ENCODE results near the gene SLC25A34.
A peak's percentile ranks its signal among the peaks of the same experiment; 100 is the strongest.
"Not testable (repeated sequence)": the region's sequence is repeated elsewhere in the genome, so short reads cannot be mapped to it uniquely, and the experiment has no call there.

SLC25A34 gene

GRCh38 chr1:15699321-15699720, 36.7 kb upstream of the SLC25A34 start:
- Histone ChIP-seq H3K4me1 (ENCODE audit: control insufficient read depth, insufficient read depth, low read depth, low read length) (peaks cover 11% of the 10 kb centered on the region), H3K36me3 (ENCODE audit: control insufficient read depth in 1 of 2, insufficient read depth in 2 of 2, low read depth in 1 of 2, low read length in 2 of 2) (peaks cover 5 to 23% of the 10 kb centered on the region in 2 experiments), H3K79me1 (replicated peaks; ENCODE audit: low read length, poor library complexity, severe bottlenecking) (peaks cover 35% of the 10 kb centered on the region)
- not testable (repeated sequence) for H3K4ac ChIP-seq (ENCODE audit: low read depth in 1 of 2, low read length in 2 of 2); H2BK120ac ChIP-seq (ENCODE audit: low read depth, low read length); H4K91ac ChIP-seq (ENCODE audit: low read length); H3K4me2 ChIP-seq (ENCODE audit: low read length, poor library complexity, severe bottlenecking); H3K9ac ChIP-seq (ENCODE audit: low read length); H2AFZ ChIP-seq (ENCODE audit: low read depth, low read length); H3K9me3 ChIP-seq (ENCODE audit: control insufficient read depth, low read length); H4K8ac ChIP-seq (ENCODE audit: low read length); H3K27ac ChIP-seq (ENCODE audit: low read length, poor library complexity, severe bottlenecking); H3K18ac ChIP-seq (ENCODE audit: low read depth in 1 of 2, low read length in 2 of 2); H3K4me3 ChIP-seq (ENCODE audit: insufficient read depth in 1 of 2, low read depth in 1 of 2, low read length in 2 of 2); H3K27me3 ChIP-seq (ENCODE audit: control insufficient read depth in 1 of 2, insufficient read depth in 1 of 2, low read length in 2 of 2); DNase-seq; H2AK5ac ChIP-seq (ENCODE audit: low read length, severe bottlenecking); H3K23ac ChIP-seq (ENCODE audit: low read length in 2 of 2); H2BK15ac ChIP-seq (ENCODE audit: low read depth, poor library complexity, severe bottlenecking); H3K14ac ChIP-seq (ENCODE audit: low read length in 2 of 2); H2BK12ac ChIP-seq (ENCODE audit: low read length in 2 of 2); H2BK5ac ChIP-seq (ENCODE audit: low read depth, low read length, poor library complexity, severe bottlenecking)
- 100% methylated on average over 3 of the region's 4 CpGs for WGBS

GRCh38 chr1:15700508-15700907, 35.5 kb upstream of the SLC25A34 start:
- H3K27me3 ChIP-seq (ENCODE audit: control insufficient read depth in 1 of 2, insufficient read depth in 1 of 2, low read length in 2 of 2): no peaks in the 10 kb centered on the region
- H2AK5ac ChIP-seq (ENCODE audit: low read length, severe bottlenecking): no peak overlapping the region
- H2BK15ac ChIP-seq (ENCODE audit: low read depth, poor library complexity, severe bottlenecking): no peak overlapping the region
- whole genome bisulfite sequencing: over 99% methylated on average over 6 of the region's 6 CpGs
- H3K27ac ChIP-seq (ENCODE audit: low read length, poor library complexity, severe bottlenecking): no peak overlapping the region
- H2BK5ac ChIP-seq (ENCODE audit: low read depth, low read length, poor library complexity, severe bottlenecking): no peak overlapping the region
- H2BK120ac ChIP-seq (ENCODE audit: low read depth, low read length): no peak overlapping the region
- no peak overlapping the region for H3K23ac ChIP-seq (ENCODE audit: low read length in 2 of 2)
- H3K4me2 ChIP-seq (ENCODE audit: low read length, poor library complexity, severe bottlenecking): no peak overlapping the region
- H3K79me1 ChIP-seq (replicated peaks; ENCODE audit: low read length, poor library complexity, severe bottlenecking): peaks cover 36% of the 10 kb centered on the region
- no peak overlapping the region for H2BK12ac ChIP-seq (ENCODE audit: low read length in 2 of 2)
- H3K36me3 ChIP-seq (ENCODE audit: control insufficient read depth in 1 of 2, insufficient read depth in 2 of 2, low read depth in 1 of 2, low read length in 2 of 2): peaks cover 13 to 29% of the 10 kb centered on the region in 2 experiments
- no peaks in the 10 kb centered on the region for H3K9me3 ChIP-seq (ENCODE audit: control insufficient read depth, low read length)
- H3K4ac ChIP-seq (ENCODE audit: low read depth in 1 of 2, low read length in 2 of 2): no peak overlapping the region
- no peak overlapping the region for H2AFZ ChIP-seq (ENCODE audit: low read depth, low read length)
- peak overlapping the region; percentile 42 for H3K9ac ChIP-seq (ENCODE audit: low read length)
- no peak overlapping the region for H3K4me3 ChIP-seq (ENCODE audit: insufficient read depth in 1 of 2, low read depth in 1 of 2, low read length in 2 of 2)
- H3K18ac ChIP-seq (ENCODE audit: low read depth in 1 of 2, low read length in 2 of 2): no peak overlapping the region
- no peak overlapping the region for H3K14ac ChIP-seq (ENCODE audit: low read length in 2 of 2)
- DNase-seq: no peak
- peaks cover 15% of the 10 kb centered on the region for H3K4me1 ChIP-seq (ENCODE audit: control insufficient read depth, insufficient read depth, low read depth, low read length)
- H4K91ac ChIP-seq (ENCODE audit: low read length): no peak overlapping the region
- H4K8ac ChIP-seq (ENCODE audit: low read length): no peak overlapping the region

- no peaks in the 10 kb centered on the region for H3K9me3 ChIP-seq (ENCODE audit: control insufficient read depth, low read length)
- H3K36me3 ChIP-seq (ENCODE audit: control insufficient read depth in 1 of 2, insufficient read depth in 2 of 2, low read depth in 1 of 2, low read length in 2 of 2): peaks cover 19 to 32% of the 10 kb centered on the region in 2 experiments
- H3K27me3 ChIP-seq (ENCODE audit: control insufficient read depth in 1 of 2, insufficient read depth in 1 of 2, low read length in 2 of 2): no peaks in the 10 kb centered on the region
- no peak overlapping the region for H4K91ac ChIP-seq (ENCODE audit: low read length)
- peaks cover 38% of the 10 kb centered on the region for H3K79me1 ChIP-seq (replicated peaks; ENCODE audit: low read length, poor library complexity, severe bottlenecking)
- H2BK12ac ChIP-seq (ENCODE audit: low read length in 2 of 2): peak overlapping the region in 1 of 2 experiments; percentile 76
- H4K8ac ChIP-seq (ENCODE audit: low read length): no peak overlapping the region
- WGBS: 81% methylated on average over 8 of the region's 8 CpGs
- H2BK5ac ChIP-seq (ENCODE audit: low read depth, low read length, poor library complexity, severe bottlenecking): no peak overlapping the region
- H3K4ac ChIP-seq (ENCODE audit: low read depth in 1 of 2, low read length in 2 of 2): no peak overlapping the region
- H3K27ac ChIP-seq (ENCODE audit: low read length, poor library complexity, severe bottlenecking): no peak overlapping the region
- H3K18ac ChIP-seq (ENCODE audit: low read depth in 1 of 2, low read length in 2 of 2): no peak overlapping the region
- H2AK5ac ChIP-seq (ENCODE audit: low read length, severe bottlenecking): no peak overlapping the region
- H2AFZ ChIP-seq (ENCODE audit: low read depth, low read length): no peak overlapping the region
- no peak overlapping the region for H2BK15ac ChIP-seq (ENCODE audit: low read depth, poor library complexity, severe bottlenecking)
- H3K4me1 ChIP-seq (ENCODE audit: control insufficient read depth, insufficient read depth, low read depth, low read length): peaks cover 15% of the 10 kb centered on the region
- no peak overlapping the region for H3K9ac ChIP-seq (ENCODE audit: low read length)
- H3K4me3 ChIP-seq (ENCODE audit: insufficient read depth in 1 of 2, low read depth in 1 of 2, low read length in 2 of 2): no peak overlapping the region
- H3K23ac ChIP-seq (ENCODE audit: low read length in 2 of 2): peak overlapping the region in 1 of 2 experiments; percentile 90
- no peak overlapping the region for H3K14ac ChIP-seq (ENCODE audit: low read length in 2 of 2)
- H2BK120ac ChIP-seq (ENCODE audit: low read depth, low read length): no peak overlapping the region
- no peak for DNase-seq
- no peak overlapping the region for H3K4me2 ChIP-seq (ENCODE audit: low read length, poor library complexity, severe bottlenecking)
Measured at GRCh38 chr1:15701784-15702183, 34.3 kb upstream of the SLC25A34 start.

GRCh38 chr1:15702722-15703550, 33.1 kb upstream of the SLC25A34 start:
- H3K27me3 ChIP-seq (ENCODE audit: control insufficient read depth in 1 of 2, insufficient read depth in 1 of 2, low read length in 2 of 2): no peaks in the 10 kb centered on the region
- H3K27ac ChIP-seq (ENCODE audit: low read length, poor library complexity, severe bottlenecking): peak overlapping the region; percentile 73
- peaks cover 15% of the 10 kb centered on the region for H3K4me1 ChIP-seq (ENCODE audit: control insufficient read depth, insufficient read depth, low read depth, low read length)

More at GRCh38 chr1:15702722-15703550, 33.1 kb upstream of the SLC25A34 start:
- Histone ChIP-seq H3K23ac (ENCODE audit: low read length in 2 of 2) (peak overlapping the region in 1 of 2 experiments; percentile 25), H2BK5ac (ENCODE audit: low read depth, low read length, poor library complexity, severe bottlenecking) (no peak overlapping the region), H4K8ac (ENCODE audit: low read length) (peak overlapping the region; percentile 62), H2AFZ (ENCODE audit: low read depth, low read length) (no peak overlapping the region), H2AK5ac (ENCODE audit: low read length, severe bottlenecking) (peak overlapping the region; percentile 73), H3K9ac (ENCODE audit: low read length) (peak overlapping the region; percentile 96), H3K4me3 (ENCODE audit: insufficient read depth in 1 of 2, low read depth in 1 of 2, low read length in 2 of 2) (peak overlapping the region in 1 of 2 experiments; percentile 53), H2BK15ac (ENCODE audit: low read depth, poor library complexity, severe bottlenecking) (no peak overlapping the region), H3K36me3 (ENCODE audit: control insufficient read depth in 1 of 2, insufficient read depth in 2 of 2, low read depth in 1 of 2, low read length in 2 of 2) (peaks cover 19 to 30% of the 10 kb centered on the region in 2 experiments), H3K4me2 (ENCODE audit: low read length, poor library complexity, severe bottlenecking) (peak overlapping the region; percentile 44), H3K4ac (ENCODE audit: low read depth in 1 of 2, low read length in 2 of 2) (peak overlapping the region in 1 of 2 experiments; percentile 83), H4K91ac (ENCODE audit: low read length) (peak overlapping the region; percentile 83), H2BK120ac (ENCODE audit: low read depth, low read length) (no peak overlapping the region), H3K79me1 (replicated peaks; ENCODE audit: low read length, poor library complexity, severe bottlenecking) (peaks cover 39% of the 10 kb centered on the region), H3K18ac (ENCODE audit: low read depth in 1 of 2, low read length in 2 of 2) (peak overlapping the region; percentile 58 to 77), H3K14ac (ENCODE audit: low read length in 2 of 2) (peak overlapping the region in 1 of 2 experiments; percentile 87), H3K9me3 (ENCODE audit: control insufficient read depth, low read length) (no peaks in the 10 kb centered on the region), H2BK12ac (ENCODE audit: low read length in 2 of 2) (peak overlapping the region; percentile 73 to 86)
- DNase-seq: no peak
- 76% methylated on average over 19 of the region's 19 CpGs for WGBS

All from mesenchymal stem cell (in vitro differentiated cells and primary cell).